Adrenal gland (tissue), 5 donors: ENCODE data around the gene SEMA3F.

ENCODE experiments used
- POLR2A ChIP-seq, 2 donors: fragments of 450-650 bp; IDR thresholded peaks; one replicate each; pipeline ENCODE4 v1.6.1; 2017; ENCODE audit warnings: antibody characterized with exemption in 2 of 2, mild to moderate bottlenecking in 2 of 2, moderate library complexity in 1 of 2
- TF ChIP-seq, protein P1 (sequence below), 6 experiments: fragments of 450-650 bp in 4 of 6; fragments of 200-600 bp in 2 of 6; sonication (generic) in 1 of 6; IDR thresholded peaks; 1 replicate in 5 of 6; 2 replicates in 1 of 6; pipeline versions ENCODE4 v1.5.1 to v1.8.0; 2016 to 2021; ENCODE audit warnings: antibody characterized with exemption in 6 of 6, mild to moderate bottlenecking in 2 of 6, moderate library complexity in 1 of 6
- donor health status: DM: no; HTN: no; CAD: no.

DNA sequence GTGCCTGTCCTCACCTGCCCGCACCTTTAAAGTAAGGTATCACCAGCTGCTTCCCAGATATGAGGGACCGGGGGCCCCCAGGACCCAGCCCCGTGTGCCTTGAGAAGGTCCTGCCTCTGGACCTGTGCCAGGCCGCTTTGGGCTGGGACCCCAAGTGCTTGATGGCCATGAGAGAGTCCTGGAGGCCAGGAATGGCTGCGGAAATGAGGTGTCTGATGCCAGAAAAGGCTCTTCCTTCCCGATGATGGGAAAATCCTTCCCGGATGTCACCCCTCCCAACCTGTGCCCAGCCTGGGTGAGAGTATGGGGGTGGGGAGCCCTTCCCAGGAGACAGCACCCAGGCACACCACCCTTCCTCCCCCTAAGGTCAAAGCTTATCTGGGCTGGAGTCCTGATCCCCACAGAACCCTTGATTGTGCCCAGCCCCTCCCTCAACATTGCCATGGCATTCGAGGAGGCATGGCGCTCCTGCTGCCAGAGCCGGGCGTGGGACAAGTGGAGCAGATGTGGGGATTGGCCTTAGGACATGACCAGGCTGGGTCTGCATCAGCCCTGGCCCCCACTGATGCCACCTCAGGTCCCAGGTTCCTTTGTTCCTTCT lies 14.2 kb downstream of the SEMA3F start:
- TF ChIP-seq POLR2A (IDR thresholded peaks at IDR 0.05): no peak
- TF ChIP-seq, protein P1, sequence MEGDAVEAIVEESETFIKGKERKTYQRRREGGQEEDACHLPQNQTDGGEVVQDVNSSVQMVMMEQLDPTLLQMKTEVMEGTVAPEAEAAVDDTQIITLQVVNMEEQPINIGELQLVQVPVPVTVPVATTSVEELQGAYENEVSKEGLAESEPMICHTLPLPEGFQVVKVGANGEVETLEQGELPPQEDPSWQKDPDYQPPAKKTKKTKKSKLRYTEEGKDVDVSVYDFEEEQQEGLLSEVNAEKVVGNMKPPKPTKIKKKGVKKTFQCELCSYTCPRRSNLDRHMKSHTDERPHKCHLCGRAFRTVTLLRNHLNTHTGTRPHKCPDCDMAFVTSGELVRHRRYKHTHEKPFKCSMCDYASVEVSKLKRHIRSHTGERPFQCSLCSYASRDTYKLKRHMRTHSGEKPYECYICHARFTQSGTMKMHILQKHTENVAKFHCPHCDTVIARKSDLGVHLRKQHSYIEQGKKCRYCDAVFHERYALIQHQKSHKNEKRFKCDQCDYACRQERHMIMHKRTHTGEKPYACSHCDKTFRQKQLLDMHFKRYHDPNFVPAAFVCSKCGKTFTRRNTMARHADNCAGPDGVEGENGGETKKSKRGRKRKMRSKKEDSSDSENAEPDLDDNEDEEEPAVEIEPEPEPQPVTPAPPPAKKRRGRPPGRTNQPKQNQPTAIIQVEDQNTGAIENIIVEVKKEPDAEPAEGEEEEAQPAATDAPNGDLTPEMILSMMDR (IDR thresholded peaks at IDR 0.05): no peak
